HUDEP-2 (cell line): ENCODE measurements around the gene UBAC2.
"Not testable (repeated sequence)": the region's sequence is repeated elsewhere in the genome, so short reads cannot be mapped to it uniquely, and the experiment has no call there.

Source experiments
- DNase-seq, 76 experiments: peaks; one replicate each; lab custom pipeline; 2025; ENCODE audit not compliant: unreplicated experiment in 76 of 76; lab: John Stamatoyannopoulos, UW

UBAC2 gene

GRCh38 chr13:99405966-99406365 lies 205.3 kb downstream of the UBAC2 start:
- no peak for DNase-seq

GRCh38 chr13:99406799-99407201 lies 206.1 kb downstream of the UBAC2 start:
- DNase-seq = no peak

GRCh38 chr13:99407906-99408702 lies 207.4 kb downstream of the UBAC2 start:
- no peak for DNase-seq

GRCh38 chr13:99408703-99409000 lies 208.0 kb downstream of the UBAC2 start:
- no peak for DNase-seq

- DNase-seq = not testable (repeated sequence)
Observed at GRCh38 chr13:99409461-99410083, 208.9 kb downstream of the UBAC2 start.

- not testable (repeated sequence) for DNase-seq
Observed at GRCh38 chr13:99410646-99411475, 210.2 kb downstream of the UBAC2 start.

- no peak for DNase-seq
Observed at GRCh38 chr13:99412856-99413255, 212.2 kb downstream of the UBAC2 start.

GRCh38 chr13:99414048-99414995 lies 213.7 kb downstream of the UBAC2 start:
- no peak for DNase-seq

- no peak for DNase-seq
Observed at GRCh38 chr13:99415014-99415650, 214.5 kb downstream of the UBAC2 start.

GRCh38 chr13:99415851-99416331 lies 215.2 kb downstream of the UBAC2 start:
- DNase-seq = peak in 1 of 76 experiments; percentile 3

- DNase-seq = no peak
Observed at GRCh38 chr13:99416411-99417121, 215.9 kb downstream of the UBAC2 start.

GRCh38 chr13:99417201-99418102 lies 216.8 kb downstream of the UBAC2 start:
- DNase-seq = no peak

- DNase-seq = no peak
Observed at GRCh38 chr13:99418103-99418842, 217.6 kb downstream of the UBAC2 start.

- DNase-seq = no peak
Observed at GRCh38 chr13:99418843-99419140, 218.1 kb downstream of the UBAC2 start.

- no peak for DNase-seq
Observed at GRCh38 chr13:99419591-99420243, 219.1 kb downstream of the UBAC2 start.

GRCh38 chr13:99421271-99421670 lies 220.6 kb downstream of the UBAC2 start:
- DNase-seq = no peak
